ENCODE data around the gene GIN1. TPM values are rescaled to one million over a fixed set of nuclear protein-coding genes. Genes with fewer than 3 reads are reported as not detected.

Gene GIN1
- total and polyA plus RNA-seq, 9 of the 15 experiments (the other 6 are each of a cell fraction or from before 2014, with no cell fraction given): 2.4 to 9.8 (median 7.8) TPM

- TF ChIP-seq HMBOX1 (IDR thresholded peaks at IDR 0.05): 0 out of 2 replicates have a peak, but pooled peaks have one; percentile 3
- TF ChIP-seq CTCF (IDR thresholded peaks at IDR 0.05 in 2 of 3, conservative IDR thresholded peaks at IDR 0.05 in 1 of 3; ENCODE audit: insufficient read depth in 2 of 3, low read depth in 1 of 3, low read length in 3 of 3): no peak
- no peak for TF ChIP-seq NFE2L1 (tag; IDR thresholded peaks at IDR 0.05; ENCODE audit: borderline replicate concordance, low read depth)
- no peak for TF ChIP-seq SAFB2 (IDR thresholded peaks at IDR 0.05; ENCODE audit: borderline replicate concordance, low read depth, low read length, severe bottlenecking)
- no peak for TF ChIP-seq ELK3 (CRISPR knock-in tag; IDR thresholded peaks at IDR 0.05)
- peak; percentile 98 for TF ChIP-seq LCOR (CRISPR knock-in tag; IDR thresholded peaks at IDR 0.05)
- TF ChIP-seq CREB3 (tag; conservative IDR thresholded peaks at IDR 0.05; ENCODE audit: low read depth): no peak
- TF ChIP-seq HDAC6 (IDR thresholded peaks at IDR 0.05; ENCODE audit: low read depth, low read length): no peak
- no peak for TF ChIP-seq SNIP1 (IDR thresholded peaks at IDR 0.05; ENCODE audit: low read depth)
- no peak for TF ChIP-seq GATA2 (CRISPR knock-in tag; IDR thresholded peaks at IDR 0.05)
- TF ChIP-seq ZNF140 (CRISPR knock-in tag; IDR thresholded peaks at IDR 0.05): no peak
- TF ChIP-seq SIRT6 (IDR thresholded peaks at IDR 0.05; ENCODE audit: low read depth, low read length): no peak
- 0 out of 2 replicates have a peak, but pooled peaks have one; percentile 31 for TF ChIP-seq ZNF668 (CRISPR knock-in tag; IDR thresholded peaks at IDR 0.05)
- no peak for TF ChIP-seq CCNT2 (IDR thresholded peaks at IDR 0.05; ENCODE audit: borderline replicate concordance, extremely low read depth, insufficient read length, low read depth, low read length)
- TF ChIP-seq SRSF9 (IDR thresholded peaks at IDR 0.05; ENCODE audit: borderline replicate concordance, low read depth, low read length): no peak
- no peak for TF ChIP-seq TGIF2 (CRISPR knock-in tag; IDR thresholded peaks at IDR 0.05)
- TF ChIP-seq MYBL2 (IDR thresholded peaks at IDR 0.05; ENCODE audit: low read depth): peak; percentile 95
- TF ChIP-seq MYBL2 (CRISPR knock-in tag; IDR thresholded peaks at IDR 0.05; ENCODE audit: borderline replicate concordance): no peak
- TF ChIP-seq SMAD3 (CRISPR knock-in tag; conservative IDR thresholded peaks at IDR 0.05): no peak; the same call in 1 of the 2 replicates
These were observed at the start of gene GIN1, which contains the start of gene PPIP5K2 (continued) for GRCh38 chr5:103119765-103120606.
